ENCODE results near the gene MRM2. TPM values are rescaled to one million over a fixed set of nuclear protein-coding genes. Genes with fewer than 3 reads are reported as not detected.

Gene MRM2
- total RNA-seq, 1 experiment from 2014 or later = 35.5 TPM

DNA sequence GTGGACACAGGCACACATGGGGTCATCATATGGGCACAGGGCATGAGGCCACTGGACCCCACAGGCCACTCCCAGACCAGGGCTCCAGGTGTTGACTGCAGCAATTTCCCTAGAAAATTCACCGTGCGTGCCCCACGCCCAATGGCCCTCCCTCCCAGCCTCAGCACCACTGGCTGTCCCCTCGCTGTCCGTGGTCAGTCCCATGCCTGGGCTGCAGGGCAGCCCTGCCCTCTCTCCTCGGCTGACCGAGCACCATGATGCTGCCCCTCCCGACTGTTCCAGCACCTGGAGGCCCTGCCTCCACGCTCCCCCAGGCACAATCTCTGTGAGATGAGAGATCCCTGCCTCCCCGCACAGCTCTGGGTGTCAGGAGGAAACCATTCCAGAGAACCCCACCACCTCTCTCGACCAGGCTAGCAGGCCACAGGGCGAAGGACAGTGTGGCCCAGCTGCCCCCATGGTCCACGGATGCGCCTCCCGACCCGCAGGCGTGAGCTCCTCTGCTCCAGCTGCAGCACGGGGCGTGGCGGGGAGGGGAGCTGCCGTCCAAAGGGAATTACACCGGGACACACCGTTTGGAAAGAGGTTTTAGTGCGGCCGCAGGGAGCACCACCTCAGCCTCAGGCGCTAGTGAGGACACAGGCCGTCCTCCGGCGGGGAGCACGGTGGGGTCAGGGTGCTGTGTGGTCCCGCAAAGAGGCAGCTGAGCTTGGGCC lies 12.6 kb upstream of the MRM2 start:
- DNase-seq = no peak
- Histone ChIP-seq H3K4me2 (ENCODE audit: low read depth, low read length, poor library complexity, severe bottlenecking) (no peak overlapping the region), H3K9ac (ENCODE audit: low read length) (no peak overlapping the region), H3K4me1 (ENCODE audit: low read length) (no peaks in the 10 kb centered on the region), H4K20me1 (ENCODE audit: insufficient read depth, low read depth, low read length) (no peaks in the 10 kb centered on the region), H3K27me3 (ENCODE audit: low read length) (no peaks in the 10 kb centered on the region), H3K36me3 (ENCODE audit: insufficient read depth, low read length) (no peaks in the 10 kb centered on the region), H2AFZ (ENCODE audit: low read length) (no peak overlapping the region), H3K9me2 (replicated peaks; ENCODE audit: insufficient read depth, low read length) (no peaks in the 10 kb centered on the region), H3K4me3 (ENCODE audit: low read length) (no peak overlapping the region), H3K27ac (ENCODE audit: low read length) (no peak overlapping the region), H3K79me2 (ENCODE audit: low read length) (no peaks in the 10 kb centered on the region), H3K9me3 (ENCODE audit: low read length) (no peaks in the 10 kb centered on the region)

DNA sequence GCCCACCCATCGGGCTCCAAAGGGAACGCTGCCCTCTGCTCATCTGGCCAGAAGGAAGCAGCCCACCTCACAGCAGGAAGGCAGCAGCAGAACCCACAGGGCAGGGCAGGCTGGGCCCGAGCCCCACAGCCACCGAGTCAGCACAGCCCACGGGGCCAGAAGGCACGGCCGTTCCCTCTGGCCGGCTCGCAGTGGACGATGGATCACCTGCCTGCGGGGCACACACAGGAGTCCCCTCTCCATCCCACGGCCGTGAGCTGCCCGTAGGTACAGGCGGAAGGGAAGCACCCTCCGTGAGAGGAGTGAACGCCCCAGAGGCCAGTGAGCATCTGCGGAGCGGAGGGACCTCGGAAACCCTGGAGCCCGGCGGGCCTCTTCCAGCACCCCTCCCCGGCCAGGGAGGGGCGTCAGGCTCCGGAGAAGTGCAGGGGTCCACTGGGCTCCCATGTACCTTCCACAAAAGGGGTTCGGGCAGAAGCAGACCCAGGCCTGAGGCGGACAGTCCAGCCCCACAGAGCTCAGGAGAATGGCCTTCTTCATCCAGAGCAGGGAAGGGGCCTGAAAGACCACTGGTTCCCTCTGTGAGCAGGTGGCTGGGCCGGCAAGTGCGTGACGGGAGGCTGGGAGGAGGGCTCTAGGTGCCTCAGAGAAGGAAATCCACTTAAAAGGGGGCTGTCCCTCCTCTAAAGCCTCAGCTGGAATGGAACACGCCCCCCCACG lies 11.7 kb upstream of the MRM2 start:
- H3K4me1 ChIP-seq (ENCODE audit: low read length) = no peaks in the 10 kb centered on the region
- H2AFZ ChIP-seq (ENCODE audit: low read length) = no peak overlapping the region
- no peaks in the 10 kb centered on the region for H3K9me2 ChIP-seq (replicated peaks; ENCODE audit: insufficient read depth, low read length)
- H4K20me1 ChIP-seq (ENCODE audit: insufficient read depth, low read depth, low read length) = no peaks in the 10 kb centered on the region
- H3K9ac ChIP-seq (ENCODE audit: low read length) = no peak overlapping the region
- H3K9me3 ChIP-seq (ENCODE audit: low read length) = no peaks in the 10 kb centered on the region
- H3K4me2 ChIP-seq (ENCODE audit: low read depth, low read length, poor library complexity, severe bottlenecking) = no peak overlapping the region
- no peak for DNase-seq
- no peaks in the 10 kb centered on the region for H3K36me3 ChIP-seq (ENCODE audit: insufficient read depth, low read length)
- H3K27ac ChIP-seq (ENCODE audit: low read length) = no peak overlapping the region
- H3K4me3 ChIP-seq (ENCODE audit: low read length) = no peak overlapping the region
- H3K79me2 ChIP-seq (ENCODE audit: low read length) = no peaks in the 10 kb centered on the region
- H3K27me3 ChIP-seq (ENCODE audit: low read length) = no peaks in the 10 kb centered on the region

- Histone ChIP-seq H3K4me1 (ENCODE audit: low read length) (no peaks in the 10 kb centered on the region), H2AFZ (ENCODE audit: low read length) (no peak overlapping the region), H3K9me2 (replicated peaks; ENCODE audit: insufficient read depth, low read length) (no peaks in the 10 kb centered on the region), H3K9ac (ENCODE audit: low read length) (no peak overlapping the region), H3K4me2 (ENCODE audit: low read depth, low read length, poor library complexity, severe bottlenecking) (no peak overlapping the region), H3K36me3 (ENCODE audit: insufficient read depth, low read length) (no peaks in the 10 kb centered on the region), H4K20me1 (ENCODE audit: insufficient read depth, low read depth, low read length) (no peaks in the 10 kb centered on the region), H3K4me3 (ENCODE audit: low read length) (no peak overlapping the region), H3K9me3 (ENCODE audit: low read length) (no peaks in the 10 kb centered on the region), H3K27me3 (ENCODE audit: low read length) (no peaks in the 10 kb centered on the region), H3K79me2 (ENCODE audit: low read length) (no peaks in the 10 kb centered on the region), H3K27ac (ENCODE audit: low read length) (no peak overlapping the region)
- DNase-seq = no peak
Measured at GRCh38 chr7:2253021-2253420, 11.0 kb upstream of the MRM2 start.

DNA sequence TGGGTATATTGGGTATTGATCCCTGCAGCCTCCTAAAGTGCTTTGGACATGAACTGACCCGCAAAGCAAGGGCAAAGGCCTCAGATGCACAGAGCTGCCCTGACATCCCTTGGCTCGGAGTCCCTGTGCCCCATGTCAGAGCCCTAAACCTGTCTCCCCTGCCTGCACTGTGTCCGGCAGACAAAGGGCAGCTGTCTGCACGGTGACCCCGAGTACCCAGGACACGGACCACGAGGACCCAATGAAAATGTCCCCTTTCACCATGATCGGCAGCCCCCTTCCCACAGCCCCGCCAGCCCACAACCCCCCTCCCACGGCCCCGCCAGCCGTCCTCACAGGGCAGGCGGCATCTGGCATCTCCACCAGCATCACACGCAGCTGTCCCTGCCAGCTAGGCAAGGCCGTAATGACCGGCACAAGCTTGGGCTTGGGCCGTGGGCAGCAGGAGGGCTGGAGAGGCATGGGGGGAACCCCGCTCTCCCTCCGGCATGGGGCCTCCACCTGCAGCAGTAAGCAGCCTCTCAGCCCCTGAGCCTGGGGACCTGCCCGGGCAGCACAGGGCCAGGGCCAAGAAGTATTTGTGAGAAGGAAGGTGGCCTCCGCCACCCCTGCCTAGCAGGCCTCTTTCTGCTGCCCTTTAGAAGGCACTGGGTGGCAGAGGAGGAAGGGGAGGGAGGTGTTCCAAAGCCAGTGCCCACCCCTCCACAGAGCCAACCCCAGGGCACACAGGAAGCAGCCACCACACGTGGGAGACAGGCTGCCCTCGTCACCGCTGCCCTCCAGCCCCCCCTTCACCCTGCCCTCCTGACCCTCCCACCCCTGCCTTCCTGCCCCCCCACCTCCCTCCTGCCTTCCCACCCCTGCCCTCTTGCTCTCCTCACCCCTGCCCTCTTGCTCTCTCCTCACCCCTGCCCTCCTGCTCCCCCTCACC lies 10.1 kb upstream of the MRM2 start:
- Histone ChIP-seq H3K9me2 (replicated peaks; ENCODE audit: insufficient read depth, low read length) (no peaks in the 10 kb centered on the region), H3K27ac (ENCODE audit: low read length) (no peak overlapping the region), H3K4me2 (ENCODE audit: low read depth, low read length, poor library complexity, severe bottlenecking) (no peak overlapping the region), H3K27me3 (ENCODE audit: low read length) (no peaks in the 10 kb centered on the region), H3K4me3 (ENCODE audit: low read length) (no peak overlapping the region), H3K4me1 (ENCODE audit: low read length) (no peaks in the 10 kb centered on the region), H3K9ac (ENCODE audit: low read length) (no peak overlapping the region), H3K79me2 (ENCODE audit: low read length) (no peaks in the 10 kb centered on the region), H3K9me3 (ENCODE audit: low read length) (no peaks in the 10 kb centered on the region), H4K20me1 (ENCODE audit: insufficient read depth, low read depth, low read length) (no peaks in the 10 kb centered on the region), H2AFZ (ENCODE audit: low read length) (no peak overlapping the region), H3K36me3 (ENCODE audit: insufficient read depth, low read length) (no peaks in the 10 kb centered on the region)
- no peak for DNase-seq

DNA sequence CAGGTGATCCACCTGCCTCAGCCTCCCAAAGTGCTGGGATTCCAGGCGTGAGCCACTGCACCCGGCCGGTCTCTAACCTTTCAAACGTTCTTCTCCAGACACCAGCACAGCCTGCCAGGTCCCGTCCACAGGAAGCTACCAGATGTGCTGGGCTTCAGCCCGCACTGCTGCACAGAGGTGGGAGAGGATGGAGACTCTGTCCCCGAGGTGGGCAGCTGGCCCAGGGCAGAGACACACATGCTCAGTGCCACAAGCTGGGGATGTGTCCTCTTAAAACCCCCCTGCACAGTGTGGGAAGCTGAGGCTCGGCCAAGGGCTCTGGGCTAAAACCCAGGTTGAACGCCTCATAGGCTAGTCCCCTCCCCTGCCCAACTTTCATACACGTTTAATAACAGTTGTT lies 9.4 kb upstream of the MRM2 start:
- Histone ChIP-seq H3K9me3 (ENCODE audit: low read length) (no peaks in the 10 kb centered on the region), H3K79me2 (ENCODE audit: low read length) (no peaks in the 10 kb centered on the region), H3K9me2 (replicated peaks; ENCODE audit: insufficient read depth, low read length) (no peaks in the 10 kb centered on the region), H2AFZ (ENCODE audit: low read length) (no peak overlapping the region), H3K27me3 (ENCODE audit: low read length) (no peaks in the 10 kb centered on the region), H3K4me3 (ENCODE audit: low read length) (no peak overlapping the region), H3K9ac (ENCODE audit: low read length) (no peak overlapping the region), H3K36me3 (ENCODE audit: insufficient read depth, low read length) (no peaks in the 10 kb centered on the region), H4K20me1 (ENCODE audit: insufficient read depth, low read depth, low read length) (no peaks in the 10 kb centered on the region), H3K4me2 (ENCODE audit: low read depth, low read length, poor library complexity, severe bottlenecking) (no peak overlapping the region), H3K4me1 (ENCODE audit: low read length) (no peaks in the 10 kb centered on the region), H3K27ac (ENCODE audit: low read length) (no peak overlapping the region)
- DNase-seq = no peak

- Histone ChIP-seq H3K9me2 (replicated peaks; ENCODE audit: insufficient read depth, low read length) (no peaks in the 10 kb centered on the region), H4K20me1 (ENCODE audit: insufficient read depth, low read depth, low read length) (no peaks in the 10 kb centered on the region), H3K36me3 (ENCODE audit: insufficient read depth, low read length) (no peaks in the 10 kb centered on the region), H3K27ac (ENCODE audit: low read length) (no peak overlapping the region), H3K9me3 (ENCODE audit: low read length) (no peaks in the 10 kb centered on the region), H3K4me2 (ENCODE audit: low read depth, low read length, poor library complexity, severe bottlenecking) (no peak overlapping the region), H3K4me1 (ENCODE audit: low read length) (no peaks in the 10 kb centered on the region), H3K4me3 (ENCODE audit: low read length) (no peak overlapping the region), H3K79me2 (ENCODE audit: low read length) (no peaks in the 10 kb centered on the region), H2AFZ (ENCODE audit: low read length) (no peak overlapping the region), H3K9ac (ENCODE audit: low read length) (no peak overlapping the region), H3K27me3 (ENCODE audit: low read length) (no peaks in the 10 kb centered on the region)
- DNase-seq = no peak
Measured at GRCh38 chr7:2249744-2250323, 7.8 kb upstream of the MRM2 start.

GRCh38 chr7:2248984-2249694 lies 7.1 kb upstream of the MRM2 start:
- Histone ChIP-seq H3K36me3 (ENCODE audit: insufficient read depth, low read length) (no peaks in the 10 kb centered on the region), H3K4me3 (ENCODE audit: low read length) (no peak overlapping the region), H3K9me2 (replicated peaks; ENCODE audit: insufficient read depth, low read length) (no peaks in the 10 kb centered on the region), H4K20me1 (ENCODE audit: insufficient read depth, low read depth, low read length) (no peaks in the 10 kb centered on the region), H3K4me2 (ENCODE audit: low read depth, low read length, poor library complexity, severe bottlenecking) (no peak overlapping the region), H3K27ac (ENCODE audit: low read length) (no peak overlapping the region), H3K4me1 (ENCODE audit: low read length) (no peaks in the 10 kb centered on the region), H2AFZ (ENCODE audit: low read length) (no peak overlapping the region), H3K9ac (ENCODE audit: low read length) (no peak overlapping the region), H3K9me3 (ENCODE audit: low read length) (no peaks in the 10 kb centered on the region), H3K79me2 (ENCODE audit: low read length) (no peaks in the 10 kb centered on the region), H3K27me3 (ENCODE audit: low read length) (no peaks in the 10 kb centered on the region)
- no peak for DNase-seq

Measured in Karpas-422 (cell line).